ACC112 (cell line): ENCODE measurements around the gene RBM5.

Experiments
- H2AFZ ChIP-seq: fragments of 200-600 bp; sonication (generic); one replicate; pipeline ENCODE4 v1.6.0; 2017; ENCODE audit warnings: antibody characterized with exemption, low read length; ENCODE audit not compliant: unreplicated experiment
- H3K27ac ChIP-seq: fragments of 200-600 bp; sonication (generic); 2 replicates; pipeline ENCODE4 v1.5.1; 2014; ENCODE audit warnings: low read depth, mild to moderate bottlenecking, antibody characterized with exemption, low read length, moderate library complexity
- H3K27me3 ChIP-seq: fragments of 200-600 bp; sonication (generic); 2 replicates; pipeline ENCODE4 v1.6.1; 2014; ENCODE audit warnings: mild to moderate bottlenecking, antibody characterized with exemption, low read length, moderate library complexity, mixed read lengths; ENCODE audit not compliant: insufficient read depth
- H3K36me3 ChIP-seq: fragments of 200-600 bp; sonication (generic); 2 replicates; pipeline ENCODE4 v1.6.1; 2016; ENCODE audit warnings: mild to moderate bottlenecking, antibody characterized with exemption, low read length, moderate library complexity, mixed read lengths; ENCODE audit not compliant: insufficient read depth
- H3K4me1 ChIP-seq: fragments of 200-600 bp; sonication (generic); one replicate; pipeline ENCODE4 v1.6.1; 2016; ENCODE audit warnings: low read length, mixed read lengths; ENCODE audit not compliant: insufficient read depth, unreplicated experiment, control insufficient read depth
- H3K4me3 ChIP-seq: fragments of 200-600 bp; sonication (generic); 2 replicates; pipeline ENCODE4 v1.5.1; 2014; ENCODE audit warnings: mild to moderate bottlenecking, low read depth, low read length
- H3K79me2 ChIP-seq: fragments of 200-600 bp; sonication (generic); one replicate; pipeline ENCODE4 v1.6.0; 2016; ENCODE audit warnings: low read length; ENCODE audit not compliant: control insufficient read depth, unreplicated experiment, insufficient read depth

The RBM5 gene

GRCh38 chr3:50128001-50128400 lies 39.3 kb downstream of the RBM5 start:
- Histone ChIP-seq H3K4me1 (peaks cover 12% of the 10 kb centered on the region), H3K27ac (no peak overlapping the region), H3K79me2 (no peaks in the 10 kb centered on the region), H3K36me3 (no peaks in the 10 kb centered on the region), H3K27me3 (no peaks in the 10 kb centered on the region), H2AFZ (no peak overlapping the region), H3K4me3 (no peak overlapping the region)

- H3K4me1 ChIP-seq = peaks cover 4% of the 10 kb centered on the region
- H2AFZ ChIP-seq = no peak overlapping the region
- H3K4me3 ChIP-seq = no peak overlapping the region
- no peaks in the 10 kb centered on the region for H3K36me3 ChIP-seq
- no peaks in the 10 kb centered on the region for H3K79me2 ChIP-seq
- no peak overlapping the region for H3K27ac ChIP-seq
- H3K27me3 ChIP-seq = no peaks in the 10 kb centered on the region
These were observed 41.7 kb downstream of the RBM5 start for GRCh38 chr3:50130436-50130835.

GRCh38 chr3:50132421-50133282 lies 43.9 kb downstream of the RBM5 start:
- H3K79me2 ChIP-seq = no peaks in the 10 kb centered on the region
- no peak overlapping the region for H2AFZ ChIP-seq
- H3K27ac ChIP-seq = no peak overlapping the region
- H3K27me3 ChIP-seq = no peaks in the 10 kb centered on the region
- H3K4me1 ChIP-seq = peaks cover 6% of the 10 kb centered on the region
- H3K36me3 ChIP-seq = no peaks in the 10 kb centered on the region
- H3K4me3 ChIP-seq = no peak overlapping the region

- no peak overlapping the region for H3K4me3 ChIP-seq
- no peaks in the 10 kb centered on the region for H3K79me2 ChIP-seq
- H2AFZ ChIP-seq = no peak overlapping the region
- H3K36me3 ChIP-seq = no peaks in the 10 kb centered on the region
- H3K4me1 ChIP-seq = peaks cover 11% of the 10 kb centered on the region
- no peaks in the 10 kb centered on the region for H3K27me3 ChIP-seq
- H3K27ac ChIP-seq = no peak overlapping the region
These were observed 44.5 kb downstream of the RBM5 start for GRCh38 chr3:50133283-50133615.

- Histone ChIP-seq H3K79me2 (no peaks in the 10 kb centered on the region), H2AFZ (no peak overlapping the region), H3K4me1 (peaks cover 23% of the 10 kb centered on the region), H3K27me3 (no peaks in the 10 kb centered on the region), H3K4me3 (no peak overlapping the region), H3K27ac (no peak overlapping the region), H3K36me3 (no peaks in the 10 kb centered on the region)
These were observed 45.6 kb downstream of the RBM5 start for GRCh38 chr3:50134367-50134766.

- H3K27ac ChIP-seq = no peak overlapping the region
- no peaks in the 10 kb centered on the region for H3K79me2 ChIP-seq
- peaks cover 27% of the 10 kb centered on the region for H3K4me1 ChIP-seq
- H2AFZ ChIP-seq = no peak overlapping the region
- H3K4me3 ChIP-seq = no peak overlapping the region
- no peaks in the 10 kb centered on the region for H3K27me3 ChIP-seq
- no peaks in the 10 kb centered on the region for H3K36me3 ChIP-seq
These were observed 47.2 kb downstream of the RBM5 start for GRCh38 chr3:50135964-50136363.

GRCh38 chr3:50136714-50137405 lies 48.1 kb downstream of the RBM5 start:
- H3K79me2 ChIP-seq = no peaks in the 10 kb centered on the region
- no peak overlapping the region for H3K27ac ChIP-seq
- no peaks in the 10 kb centered on the region for H3K36me3 ChIP-seq
- no peaks in the 10 kb centered on the region for H3K27me3 ChIP-seq
- no peak overlapping the region for H2AFZ ChIP-seq
- H3K4me1 ChIP-seq = peaks cover 27% of the 10 kb centered on the region
- H3K4me3 ChIP-seq = no peak overlapping the region

- Histone ChIP-seq H3K27ac (no peak overlapping the region), H3K4me1 (peaks cover 27% of the 10 kb centered on the region), H3K79me2 (no peaks in the 10 kb centered on the region), H2AFZ (no peak overlapping the region), H3K27me3 (no peaks in the 10 kb centered on the region), H3K4me3 (no peak overlapping the region), H3K36me3 (no peaks in the 10 kb centered on the region)
These were observed 48.8 kb downstream of the RBM5 start for GRCh38 chr3:50137531-50137930.

- Histone ChIP-seq H3K4me3 (no peak overlapping the region), H3K27ac (no peak overlapping the region), H3K79me2 (no peaks in the 10 kb centered on the region), H3K36me3 (no peaks in the 10 kb centered on the region), H3K27me3 (no peaks in the 10 kb centered on the region), H2AFZ (peak overlapping the region; percentile 13), H3K4me1 (peaks cover 27% of the 10 kb centered on the region)
These were observed 49.8 kb downstream of the RBM5 start for GRCh38 chr3:50138266-50139200.

- no peak overlapping the region for H3K4me3 ChIP-seq
- H3K27me3 ChIP-seq = no peaks in the 10 kb centered on the region
- H3K27ac ChIP-seq = no peak overlapping the region
- no peak overlapping the region for H2AFZ ChIP-seq
- H3K79me2 ChIP-seq = no peaks in the 10 kb centered on the region
- H3K4me1 ChIP-seq = peaks cover 27% of the 10 kb centered on the region
- no peaks in the 10 kb centered on the region for H3K36me3 ChIP-seq
These were observed 50.6 kb downstream of the RBM5 start for GRCh38 chr3:50139308-50139707.
